K562 (cell line): ENCODE measurements around the gene PALM3. TPM values are rescaled to one million over a fixed set of nuclear protein-coding genes. Genes with fewer than 3 reads are reported as not detected.

Experiments
- CBFA2T3 ChIP-seq: fragments of 450-650 bp; IDR thresholded peaks from 2 replicates; pipeline ENCODE4 v1.6.1; 2017
- CUX1 ChIP-seq: fragments of 200-800 bp; sonication (Bioruptor generic); IDR thresholded peaks from 2 replicates; pipeline ENCODE4 v1.6.1; 2016; ENCODE audit warnings: missing genetic modification characterization, missing compliant biosample characterization
- DLX4 ChIP-seq: fragments of 250-450 bp; sonication (Bioruptor Pico); IDR thresholded peaks from 2 replicates; pipeline ENCODE4 v1.6.1; 2021; ENCODE audit warnings: mild to moderate bottlenecking
- ETS2 ChIP-seq: IDR thresholded peaks from 2 replicates; pipeline ENCODE4 v1.6.1; 2016; ENCODE audit warnings: borderline replicate concordance, missing genetic modification characterization, mild to moderate bottlenecking, moderate library complexity, missing compliant biosample characterization; ENCODE audit not compliant: poor library complexity, severe bottlenecking
- FOXO4 ChIP-seq: fragments of 450-650 bp; formaldehyde crosslinking; IDR thresholded peaks from 2 replicates; pipeline ENCODE4 v1.4.0; 2020; ENCODE audit warnings: mild to moderate bottlenecking, moderate library complexity
- LCOR ChIP-seq: sonication (generic); formaldehyde crosslinking; IDR thresholded peaks from 2 replicates; pipeline ENCODE4 v1.8.0; 2022; ENCODE audit warnings: mild to moderate bottlenecking, missing genetic modification reagents
- MAFK ChIP-seq: IDR thresholded peaks from 2 replicates; pipeline ENCODE4 v1.6.1; 2011; ENCODE audit warnings: low read length, improper control_type of control experiment
- MTA2 ChIP-seq: fragments of 450-650 bp; IDR thresholded peaks from 2 replicates; pipeline ENCODE4 v1.6.1; 2016; ENCODE audit warnings: low read depth
- NFATC3 ChIP-seq: fragments of 450-650 bp; IDR thresholded peaks from 2 replicates; pipeline ENCODE4 v1.6.1; 2017; ENCODE audit warnings: mild to moderate bottlenecking
- PCBP1 ChIP-seq: fragments of 200-400 bp; formaldehyde crosslinking; IDR thresholded peaks from 2 replicates; pipeline ENCODE4 v1.6.1; 2018; ENCODE audit warnings: mild to moderate bottlenecking, low read depth, low read length; ENCODE audit not compliant: poor library complexity, severe bottlenecking
- SAFB2 ChIP-seq: fragments of 200-400 bp; formaldehyde crosslinking; IDR thresholded peaks from 2 replicates; pipeline ENCODE4 v1.6.1; 2018; ENCODE audit warnings: borderline replicate concordance, low read length, low read depth, moderate library complexity; ENCODE audit not compliant: severe bottlenecking
- TAF7 ChIP-seq: fragments of 450-650 bp; IDR thresholded peaks from 2 replicates; pipeline ENCODE4 v1.6.1; 2016; ENCODE audit warnings: missing genetic modification characterization, missing compliant biosample characterization
- ZNF316 ChIP-seq: fragments of 450-650 bp; IDR thresholded peaks from 2 replicates; pipeline ENCODE4 v1.6.1; 2016
- ZNF592 ChIP-seq: fragments of 450-650 bp; IDR thresholded peaks from 2 replicates; pipeline ENCODE4 v1.6.1; 2017; ENCODE audit warnings: antibody characterized with exemption, mild to moderate bottlenecking
- ZNF778 ChIP-seq: fragments of 450-650 bp; formaldehyde crosslinking; IDR thresholded peaks from 2 replicates; pipeline ENCODE4 v1.4.0; 2020; ENCODE audit warnings: mild to moderate bottlenecking, moderate library complexity
- polyA plus RNA-seq, 8 experiments: library from polyadenylated mRNA; depleted of rRNA in 4 of 8; stranded (reverse) in 5 of 8; unstranded in 3 of 8; fragments of >200 nt; fragmentation: Nextera tagmentation in 2 of 8; fragmentation: Illumina TruSeq in 1 of 8; extraction: Ambion mirVana in 2 of 8; extraction: Trizol in 1 of 8; gene quantifications; 2 replicates each; pipeline versions ENCODE4 v1.2.1 to v1.2.3, GENCODE V29; 2011 to 2014; ENCODE audit warnings: inconsistent platforms in 1 of 8, missing spikeins in 1 of 8
- total RNA-seq, 7 experiments: library from RNA; depleted of rRNA in 6 of 7; stranded (reverse); fragments of >200 nt in 6 of 7; fragmentation: Illumina TruSeq in 2 of 7; extraction: Trizol in 2 of 7; gene quantifications; 2 replicates each; pipeline versions ENCODE4 v1.2.1 to v1.2.3, GENCODE V29; 2011 to 2021; ENCODE audit warnings: low replicate concordance in 1 of 7
- TF ChIP-seq, protein P1 (sequence below): fragments of 250-450 bp; sonication (Bioruptor Pico); IDR thresholded peaks from 2 replicates; pipeline ENCODE4 v1.8.0; 2021; ENCODE audit warnings: borderline replicate concordance, mild to moderate bottlenecking, moderate library complexity; ENCODE audit not compliant: poor library complexity, severe bottlenecking

PALM3 gene
- total and polyA plus RNA-seq, 9 of the 15 experiments (the other 6 are each of a cell fraction or from before 2014, with no cell fraction given), result 0.07 to 9.3 (median 3.3) TPM

GRCh38 chr19:14091081-14091812, 29.4 kb upstream of the PALM3 start (continued):
- TF ChIP-seq CUX1 (CRISPR knock-in tag), result no peak
- TF ChIP-seq TAF7 (tag), result no peak
- TF ChIP-seq ZNF778 (CRISPR knock-in tag), result no peak
- TF ChIP-seq DLX4 (CRISPR knock-in tag), result no peak
- TF ChIP-seq MAFK, result no peak
- TF ChIP-seq, protein P1, sequence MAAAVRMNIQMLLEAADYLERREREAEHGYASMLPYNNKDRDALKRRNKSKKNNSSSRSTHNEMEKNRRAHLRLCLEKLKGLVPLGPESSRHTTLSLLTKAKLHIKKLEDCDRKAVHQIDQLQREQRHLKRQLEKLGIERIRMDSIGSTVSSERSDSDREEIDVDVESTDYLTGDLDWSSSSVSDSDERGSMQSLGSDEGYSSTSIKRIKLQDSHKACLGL (CRISPR knock-in tag), result no peak
- no peak for TF ChIP-seq SAFB2
- no peak for TF ChIP-seq NFATC3
- TF ChIP-seq MTA2, result no peak
- TF ChIP-seq FOXO4 (CRISPR knock-in tag), result 0 out of 2 replicates have a peak, but pooled peaks have one; percentile 39
- no peak for TF ChIP-seq ETS2 (tag)
- peak; percentile 25; the same call in 1 of the 2 replicates for TF ChIP-seq ZNF592
- no peak for TF ChIP-seq ZNF316
- TF ChIP-seq LCOR (CRISPR knock-in tag), result 0 out of 2 replicates have a peak, but pooled peaks have one; percentile 25
- peak; percentile 82 for TF ChIP-seq PCBP1
- TF ChIP-seq CBFA2T3, result no peak
